CD4-positive, alpha-beta T cell treated with Interleukin-6 for 4 hours (primary cell): ENCODE results near the gene HYAL1.
"Not testable (repeated sequence)": the region's sequence is repeated elsewhere in the genome, so short reads cannot be mapped to it uniquely, and the experiment has no call there.

ENCODE experiments used
- DNase-seq: peaks from one replicate; pipeline ENCODE4 v3.0.0-alpha.2; 2020; ENCODE audit warnings: mixed read lengths

Gene HYAL1

DNA sequence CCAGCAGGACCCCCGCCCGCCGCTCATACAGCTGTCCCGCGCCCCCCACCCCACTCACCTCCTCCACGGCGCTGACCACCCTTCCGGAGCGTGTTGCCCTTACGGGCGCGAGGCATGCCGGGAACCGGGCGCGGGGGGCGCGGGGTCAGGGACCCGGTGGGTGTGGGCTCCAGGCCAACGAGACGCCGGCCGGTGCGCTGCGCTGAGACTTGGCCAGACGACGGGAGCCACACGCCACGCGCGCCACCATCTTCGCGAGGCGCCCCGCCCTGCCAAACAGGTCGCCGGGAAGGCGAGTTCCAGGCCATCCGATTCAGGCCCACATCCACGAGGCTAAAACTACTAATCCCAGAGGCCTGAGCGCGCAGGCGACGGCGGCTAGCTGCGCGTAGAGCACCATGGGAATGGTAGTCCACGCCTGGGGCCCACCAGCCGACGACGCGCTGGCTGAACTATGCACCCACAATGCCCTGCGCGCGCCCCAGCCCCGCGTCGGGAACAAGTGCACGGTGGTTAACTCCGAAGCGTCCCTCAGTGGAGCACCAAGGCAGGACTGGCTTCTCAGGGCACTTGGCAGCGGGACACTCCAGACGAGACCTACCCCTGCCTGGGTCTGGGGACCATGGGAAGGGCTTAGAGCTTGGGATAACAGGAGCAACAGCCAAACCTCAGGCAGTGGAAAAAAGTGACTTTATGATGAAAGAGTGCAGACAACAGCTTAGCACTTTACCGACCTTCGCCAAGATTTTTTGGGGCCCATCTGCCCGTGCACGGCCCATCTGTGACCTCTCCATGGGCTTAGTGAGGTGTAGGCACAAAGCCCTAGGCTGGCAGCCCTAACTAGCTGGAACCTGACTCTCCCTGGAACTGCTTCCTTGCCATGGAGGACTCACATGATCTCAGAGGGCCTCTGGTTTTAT lies 11.0 kb downstream of the HYAL1 start, which contains the start of gene IFRD2:
TSS of gene IFRD2 (minus strand) at position 271 of the 920 bp plus-strand sequence. CDS start at position 116, 155 bp downstream.
- DNase-seq, result peak; percentile 97

DNA sequence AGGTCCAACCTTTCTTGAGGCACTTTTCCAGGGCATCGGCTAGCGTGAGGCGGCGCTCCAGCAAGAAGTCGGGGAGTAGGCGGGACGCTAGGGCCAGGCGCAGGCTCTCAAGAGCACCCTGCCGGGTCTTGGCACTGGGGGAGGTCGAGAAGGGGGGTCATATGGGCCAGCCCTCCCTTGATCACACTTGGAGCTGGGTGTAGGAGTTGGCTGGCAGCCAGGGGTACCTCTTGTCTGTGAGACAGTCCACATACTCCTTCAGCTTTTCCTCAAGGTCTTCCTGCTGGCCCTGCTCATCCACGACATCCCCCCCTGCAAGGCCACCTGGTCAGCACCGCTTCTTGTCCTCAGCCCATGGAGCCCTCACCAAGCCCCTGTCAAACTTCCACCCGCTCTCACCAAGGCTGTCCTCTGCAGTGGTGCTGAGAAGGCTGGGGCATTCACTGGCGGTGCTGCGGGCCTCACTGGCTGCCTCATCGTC lies 13.2 kb downstream of the HYAL1 start:
- no peak for DNase-seq

DNA sequence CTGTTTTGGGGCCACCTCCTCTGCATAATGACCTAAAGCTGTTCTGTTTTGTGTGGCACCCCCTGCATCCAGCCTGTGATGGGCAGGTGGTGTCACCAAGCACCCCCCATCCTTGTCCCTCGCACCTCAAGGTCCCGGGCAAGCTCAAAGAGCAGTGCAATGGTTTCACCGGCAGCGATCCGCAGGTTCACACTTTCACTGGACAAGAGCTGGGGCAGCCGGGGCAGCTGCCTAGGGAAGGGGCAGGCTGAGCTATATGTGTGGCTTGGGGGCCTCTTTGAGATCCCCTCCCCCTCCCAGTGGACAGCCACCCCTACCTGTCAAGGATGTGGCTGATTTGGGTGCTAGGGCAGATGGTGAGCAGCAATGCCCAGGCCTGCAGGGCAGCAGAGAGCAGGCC lies 14.2 kb downstream of the HYAL1 start:
- DNase-seq, result no peak

DNA sequence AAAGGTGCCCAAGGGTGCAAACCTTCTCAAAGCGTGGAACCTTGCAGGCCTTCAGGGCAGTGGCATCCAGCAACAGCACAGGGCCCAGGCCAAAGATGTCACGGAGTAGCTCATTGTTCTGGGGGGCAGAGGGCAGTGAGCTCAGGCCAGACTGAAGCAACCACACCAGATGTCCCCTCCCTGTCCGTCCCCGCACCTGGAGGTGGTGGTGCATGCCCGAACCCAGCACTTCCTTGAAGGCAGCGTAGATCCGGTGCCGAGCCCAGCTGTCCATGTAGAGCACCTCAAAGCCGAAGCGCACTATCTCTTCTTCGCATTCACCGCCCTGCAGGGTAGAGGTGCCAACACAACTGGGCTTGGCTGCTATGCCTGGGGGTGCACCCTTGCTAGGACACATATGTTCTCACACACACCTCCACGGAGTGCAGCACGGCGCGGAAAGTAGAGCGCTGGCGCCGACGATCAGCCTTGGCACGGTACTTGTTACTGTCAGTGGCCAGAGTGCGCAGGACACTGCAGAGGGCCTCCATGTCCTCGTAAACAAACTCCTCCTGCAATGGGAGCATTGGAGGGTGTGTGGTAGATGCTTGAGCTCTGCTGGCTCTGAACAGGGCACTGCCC lies 14.9 kb downstream of the HYAL1 start:
- no peak for DNase-seq

DNA sequence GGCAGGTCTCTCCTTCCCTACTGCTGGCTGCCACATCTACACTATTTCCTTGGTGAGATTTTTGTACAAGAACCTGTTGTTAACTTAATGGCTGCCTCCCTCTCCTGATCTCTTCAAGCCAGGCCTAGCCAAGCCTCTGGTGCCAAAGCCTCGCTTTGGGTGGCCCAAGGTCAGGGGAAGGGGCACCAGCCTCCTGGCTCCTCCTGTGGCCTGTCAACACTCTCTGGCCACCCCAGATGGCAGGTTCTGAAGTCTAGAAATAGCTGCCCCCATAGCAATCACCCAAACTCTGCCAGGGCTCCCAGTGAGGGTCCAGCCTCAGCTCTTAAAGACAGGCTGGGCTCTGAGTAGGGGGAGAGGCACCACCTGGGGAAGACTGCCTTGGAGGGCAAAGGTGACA lies 16.1 kb downstream of the HYAL1 start:
- no peak for DNase-seq

DNA sequence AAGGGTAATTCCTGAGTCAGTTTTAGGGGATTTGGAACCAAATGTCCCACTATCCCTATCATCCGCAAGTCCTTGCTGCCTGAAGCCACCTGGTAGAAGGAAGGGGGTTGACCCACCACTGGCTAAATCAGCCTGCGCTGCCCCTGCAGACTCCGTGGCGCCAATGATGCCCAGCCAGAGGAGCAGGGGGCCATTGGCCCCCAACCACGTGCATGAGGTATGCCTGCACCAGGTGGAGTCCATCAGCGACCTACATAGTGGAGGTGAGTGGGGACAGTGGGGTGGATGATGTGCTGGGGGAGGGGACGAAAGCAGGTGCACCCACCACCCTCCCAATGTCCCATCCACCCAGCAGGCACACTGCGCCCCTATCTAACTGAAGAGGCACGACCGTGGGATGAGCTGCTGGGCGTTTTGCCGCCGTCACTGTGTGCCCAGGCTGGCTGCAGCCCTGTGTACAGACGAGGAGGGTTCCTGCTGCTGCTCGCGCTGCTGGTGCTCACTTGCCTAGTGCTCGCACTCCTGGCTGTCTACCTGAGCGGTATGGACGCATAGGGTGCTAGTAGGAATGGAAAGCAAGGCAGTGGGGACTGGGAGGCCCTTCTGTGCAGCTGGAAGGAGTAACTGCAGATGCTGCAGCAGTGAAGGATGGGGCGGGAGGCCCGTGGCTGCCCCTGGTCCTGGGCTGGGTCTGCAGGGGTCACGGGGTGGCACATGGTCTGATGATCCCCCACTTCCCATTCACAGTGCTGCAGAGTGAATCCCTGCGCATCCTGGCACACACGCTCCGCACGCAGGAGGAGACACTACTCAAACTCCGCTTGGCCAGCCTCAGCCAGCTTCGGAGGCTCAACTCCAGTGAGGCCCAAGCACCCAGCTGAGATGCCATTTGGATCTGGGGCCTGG lies 16.8 kb downstream of the HYAL1 start:
- no peak for DNase-seq

DNA sequence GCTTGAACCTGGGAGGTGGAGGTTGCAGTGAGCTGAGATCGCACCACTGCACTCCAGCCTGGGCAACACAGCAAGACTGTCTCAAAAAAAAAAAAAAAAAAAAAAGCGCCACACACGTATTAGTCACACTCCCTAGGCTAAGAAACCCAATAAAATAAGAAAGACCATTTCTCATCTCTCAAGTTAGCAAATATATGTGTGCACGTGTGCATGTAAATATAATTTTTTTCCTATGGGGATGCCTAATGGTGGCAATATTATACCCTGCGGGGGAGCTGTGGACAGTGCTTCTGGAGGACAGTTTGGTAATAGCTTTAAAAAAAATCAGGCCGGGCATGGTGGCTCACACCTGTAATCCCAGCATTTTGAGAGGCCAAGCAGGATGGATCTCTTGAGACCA lies 19.3 kb downstream of the HYAL1 start:
- DNase-seq, result not testable (repeated sequence)

DNA sequence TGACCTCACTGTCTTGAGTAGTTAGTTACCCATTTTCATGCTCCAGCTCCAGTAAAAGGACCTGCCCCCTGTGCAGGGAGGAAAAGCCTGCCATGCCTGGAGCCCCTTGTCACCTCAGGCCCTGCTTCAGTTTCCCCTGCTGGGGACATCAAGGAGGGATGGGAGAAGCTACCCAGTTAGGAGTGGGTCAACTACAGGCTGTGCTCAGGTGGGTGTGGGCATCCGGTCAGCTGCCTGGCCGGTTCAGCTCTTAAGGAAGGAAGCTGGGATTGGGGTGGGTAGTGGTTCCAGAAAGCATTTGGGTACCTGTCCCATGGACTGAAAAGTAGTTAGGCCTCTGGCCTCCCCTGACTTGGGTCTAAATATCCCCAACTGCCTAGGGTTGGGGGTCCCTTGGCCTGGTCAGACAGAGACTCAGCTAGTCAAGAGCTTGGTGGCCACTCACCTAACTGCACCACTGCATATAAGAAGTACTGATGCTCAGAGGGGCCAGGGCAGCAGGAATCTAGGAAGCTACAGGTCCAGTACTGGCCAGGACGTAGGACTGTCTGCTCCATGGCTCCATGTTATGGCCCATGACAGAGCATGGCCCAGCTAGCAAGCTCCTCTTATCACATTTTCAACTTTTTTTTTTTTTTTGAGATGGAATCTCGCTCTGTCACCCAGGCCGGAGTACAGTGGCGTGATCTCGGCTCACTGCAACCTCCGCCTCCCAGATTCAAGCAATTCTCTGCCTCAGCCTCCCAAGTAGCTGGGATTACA lies 23.9 kb downstream of the HYAL1 start:
- DNase-seq, result no peak

DNA sequence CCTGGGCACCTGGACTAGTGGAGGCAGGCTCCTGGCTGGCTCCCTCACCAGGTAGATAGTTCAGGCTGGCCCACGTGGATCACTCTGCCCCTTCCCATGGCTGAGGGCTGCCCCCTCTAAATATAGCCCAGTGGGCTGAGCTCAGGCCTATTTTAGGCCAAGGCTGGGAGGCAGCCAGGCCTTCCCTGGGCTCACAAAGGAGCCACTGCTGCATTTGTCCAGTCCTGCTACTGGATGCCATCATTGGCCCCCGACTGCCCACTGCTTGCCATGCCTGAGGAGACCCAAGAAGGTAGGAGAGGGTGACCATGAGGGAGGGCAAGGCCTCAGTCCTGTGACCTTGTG lies 24.5 kb downstream of the HYAL1 start, which contains the start of gene LSMEM2:
TSS of gene LSMEM2 (plus strand) at position 208 of the 345 bp plus-strand sequence. CDS start at position 235, 27 bp downstream.
- no peak for DNase-seq

DNA sequence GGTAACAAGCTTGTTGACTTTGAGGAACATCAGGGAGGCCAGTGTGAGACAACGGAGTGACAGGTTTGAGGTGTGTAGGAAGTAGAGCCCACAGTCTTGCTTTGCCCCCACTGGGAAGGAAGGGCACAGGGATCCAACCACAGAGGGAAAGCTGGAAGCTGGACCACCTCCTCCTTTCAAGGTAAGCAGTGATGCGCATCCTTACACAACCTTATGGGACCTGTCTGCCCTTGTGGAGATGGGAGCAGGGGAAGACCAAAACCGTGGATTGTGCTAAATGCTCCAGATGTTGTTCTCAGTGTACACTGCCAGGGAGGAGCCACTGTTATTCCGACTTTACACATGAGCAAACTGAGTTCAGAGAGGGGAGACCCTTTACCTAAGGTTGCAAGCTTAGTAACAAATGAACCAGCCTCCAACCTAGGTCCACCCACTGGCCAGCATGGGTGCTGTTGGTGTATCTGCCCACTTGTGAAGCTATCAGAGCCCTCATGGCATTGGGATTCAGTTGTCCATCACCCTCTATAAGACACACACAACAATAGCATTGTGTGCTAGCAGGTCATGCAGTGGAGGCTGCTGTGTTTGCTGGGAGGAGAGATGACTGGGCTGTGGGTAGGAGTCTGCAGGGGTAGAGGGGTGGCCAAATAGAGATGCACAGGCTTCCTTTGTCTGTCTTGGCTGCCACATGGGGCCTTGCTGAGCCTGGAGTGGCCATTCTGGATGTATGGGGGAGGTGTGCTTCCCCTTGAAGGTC lies 25.1 kb downstream of the HYAL1 start:
- DNase-seq, result no peak

DNA sequence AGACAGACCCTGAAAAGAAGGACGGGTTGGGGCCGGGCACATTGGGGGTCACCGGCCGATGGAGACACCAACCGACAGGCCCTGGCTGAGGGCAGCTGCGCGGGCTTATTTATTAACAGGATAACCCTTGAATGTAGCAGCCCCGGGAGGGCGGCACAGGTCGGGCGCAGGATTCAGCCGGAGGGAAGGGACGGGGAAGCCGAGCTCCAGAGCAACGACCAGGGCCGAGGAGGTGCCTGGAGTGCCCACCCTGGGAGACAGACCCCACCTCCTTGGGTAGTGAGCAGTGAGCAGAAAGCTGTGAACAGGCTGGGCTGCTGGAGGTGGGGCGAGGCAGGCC lies 26.6 kb downstream of the HYAL1 start:
- DNase-seq, result no peak

DNA sequence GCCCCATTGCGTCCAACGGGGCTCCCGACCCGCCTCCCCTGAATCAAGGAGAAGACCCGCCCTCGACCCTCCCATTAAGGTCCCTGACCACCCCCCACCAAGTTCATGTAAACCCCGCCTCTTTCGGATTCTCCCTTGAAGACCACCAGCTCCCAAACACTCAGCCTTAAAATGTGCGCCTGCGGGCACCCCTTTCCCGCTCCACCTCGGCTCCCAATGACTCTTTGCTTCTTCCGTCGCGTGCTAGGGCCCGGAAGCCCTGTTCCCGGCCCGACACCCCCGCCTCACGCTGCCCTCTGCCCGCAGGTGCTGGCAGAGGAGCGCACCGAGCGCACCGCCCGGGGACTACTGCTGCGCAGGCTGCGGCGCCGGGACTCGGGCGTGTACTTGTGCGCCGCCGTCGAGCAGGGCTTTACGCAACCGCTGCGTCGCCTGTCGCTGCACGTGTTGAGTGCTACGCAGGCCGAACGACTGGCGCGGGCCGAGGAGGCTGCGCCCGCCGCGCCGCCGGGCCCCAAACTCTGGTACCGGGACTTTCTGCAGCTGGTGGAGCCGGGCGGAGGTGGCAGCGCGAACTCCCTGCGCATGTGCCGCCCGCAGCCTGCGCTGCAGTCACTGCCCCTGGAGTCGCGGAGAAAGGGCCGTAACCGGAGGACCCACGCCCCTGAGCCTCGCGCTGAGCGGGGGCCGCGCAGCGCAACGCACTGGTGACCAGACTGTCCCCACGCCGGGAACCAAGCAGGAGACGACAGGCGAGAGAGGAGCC lies 27.2 kb downstream of the HYAL1 start:
- DNase-seq, result no peak

DNA sequence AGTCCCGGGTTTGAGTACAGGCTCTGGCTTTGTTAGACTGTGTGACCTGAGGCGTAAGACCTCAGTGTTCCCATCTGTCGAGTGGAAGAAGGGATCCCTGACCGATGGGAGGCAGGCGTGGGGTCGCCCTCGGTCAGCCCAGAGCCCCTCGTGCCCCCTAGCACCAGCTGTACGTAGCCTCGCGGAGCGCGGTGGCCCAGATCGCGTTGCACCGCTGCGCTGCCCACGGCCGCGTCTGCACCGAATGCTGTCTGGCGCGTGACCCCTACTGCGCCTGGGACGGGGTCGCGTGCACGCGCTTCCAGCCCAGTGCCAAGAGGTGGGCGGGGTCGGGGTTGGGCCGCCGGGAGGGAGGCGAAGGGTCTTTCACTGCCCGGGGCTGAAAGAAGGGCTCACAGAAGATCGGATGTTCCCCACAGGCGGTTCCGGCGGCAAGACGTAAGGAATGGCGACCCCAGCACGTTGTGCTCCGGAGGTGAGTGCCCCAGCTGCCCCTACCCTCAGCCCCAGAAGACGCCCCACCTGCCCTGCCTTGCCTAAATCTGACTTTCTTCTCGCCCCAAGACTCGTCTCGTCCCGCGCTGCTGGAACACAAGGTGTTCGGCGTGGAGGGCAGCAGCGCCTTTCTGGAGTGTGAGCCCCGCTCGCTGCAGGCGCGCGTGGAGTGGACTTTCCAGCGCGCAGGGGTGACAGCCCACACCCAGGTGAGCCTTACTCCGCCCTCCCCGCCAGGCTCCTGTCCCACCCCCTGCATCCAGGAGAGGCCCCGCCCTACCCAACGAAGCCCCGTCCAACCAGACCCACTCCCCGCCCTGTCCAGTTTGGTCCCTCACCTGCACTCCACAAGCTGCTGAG lies 28.0 kb downstream of the HYAL1 start:
- DNase-seq, result no peak

DNA sequence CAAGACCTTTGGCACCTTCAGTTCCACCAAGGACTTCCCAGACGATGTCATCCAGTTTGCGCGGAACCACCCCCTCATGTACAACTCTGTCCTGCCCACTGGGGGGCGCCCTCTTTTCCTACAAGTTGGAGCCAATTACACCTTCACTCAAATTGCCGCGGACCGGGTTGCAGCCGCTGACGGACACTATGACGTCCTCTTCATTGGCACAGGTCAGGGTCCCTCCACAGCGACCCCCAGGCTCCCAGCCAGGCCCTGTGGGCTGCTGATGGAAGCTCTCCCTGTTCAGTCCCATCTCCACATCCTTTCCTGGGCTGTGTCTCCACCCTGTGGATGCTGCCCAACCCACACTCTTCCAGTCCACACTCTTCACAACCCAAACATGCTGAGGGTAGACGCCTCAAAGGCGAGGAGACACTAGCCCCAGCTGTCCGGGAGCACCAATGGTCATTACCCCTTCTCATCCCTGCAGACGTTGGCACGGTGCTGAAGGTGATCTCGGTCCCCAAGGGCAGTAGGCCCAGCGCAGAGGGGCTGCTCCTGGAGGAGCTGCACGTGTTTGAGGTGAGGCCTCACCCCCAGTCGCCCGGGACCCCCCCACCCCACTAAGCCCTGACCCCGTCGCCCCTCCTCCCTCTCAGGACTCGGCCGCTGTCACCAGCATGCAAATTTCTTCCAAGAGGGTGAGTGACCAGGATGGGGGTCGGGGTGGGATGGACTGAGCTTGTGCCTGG lies 28.8 kb downstream of the HYAL1 start:
- DNase-seq, result peak; percentile 81

DNA sequence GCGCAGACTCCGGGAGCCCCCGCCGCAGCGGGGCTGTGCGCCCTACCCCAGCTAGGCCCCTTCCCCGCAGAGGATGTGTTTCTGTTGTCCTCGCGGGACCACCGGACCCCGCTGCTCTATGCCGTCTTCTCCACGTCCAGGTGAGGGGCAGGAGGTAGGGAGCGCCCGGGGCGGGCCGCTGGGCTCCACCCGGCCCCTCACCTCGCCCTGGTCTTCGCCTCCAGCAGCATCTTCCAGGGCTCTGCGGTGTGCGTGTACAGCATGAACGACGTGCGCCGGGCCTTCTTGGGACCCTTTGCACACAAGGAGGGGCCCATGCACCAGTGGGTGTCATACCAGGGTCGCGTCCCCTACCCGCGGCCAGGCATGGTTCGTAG lies 29.7 kb downstream of the HYAL1 start:
- DNase-seq, result no peak

DNA sequence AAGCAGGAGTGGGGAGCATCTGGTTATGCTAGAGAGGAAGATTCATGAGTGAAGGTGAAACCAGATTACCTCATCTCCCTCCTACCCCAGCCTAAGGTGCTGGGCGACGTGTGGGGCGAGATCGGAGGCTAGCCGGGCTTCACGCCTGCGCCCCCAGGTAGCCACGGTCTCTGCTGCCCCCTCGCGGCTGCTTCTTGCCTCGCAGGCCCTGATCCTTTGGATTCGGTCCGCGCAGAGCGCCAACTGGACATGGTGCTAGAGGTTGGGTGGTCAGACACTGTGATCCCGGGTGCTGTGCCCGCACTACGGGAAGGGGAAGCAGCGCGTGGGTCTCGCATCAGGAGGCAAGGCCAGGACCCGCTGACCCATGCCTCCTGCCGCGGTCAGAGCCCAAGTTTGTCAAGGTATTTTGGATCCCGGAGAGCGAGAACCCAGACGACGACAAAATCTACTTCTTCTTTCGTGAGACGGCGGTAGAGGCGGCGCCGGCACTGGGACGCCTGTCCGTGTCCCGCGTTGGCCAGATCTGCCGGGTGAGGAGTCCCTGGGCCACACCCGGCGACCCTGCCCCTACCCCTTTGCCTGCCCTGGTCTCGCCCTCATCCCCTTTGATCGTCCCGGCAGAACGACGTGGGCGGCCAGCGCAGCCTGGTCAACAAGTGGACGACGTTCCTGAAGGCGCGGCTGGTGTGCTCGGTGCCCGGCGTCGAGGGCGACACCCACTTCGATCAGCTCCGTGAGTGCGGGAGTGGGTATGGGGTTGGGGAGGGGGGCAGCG lies 30.3 kb downstream of the HYAL1 start:
- peak; percentile 88 for DNase-seq

DNA sequence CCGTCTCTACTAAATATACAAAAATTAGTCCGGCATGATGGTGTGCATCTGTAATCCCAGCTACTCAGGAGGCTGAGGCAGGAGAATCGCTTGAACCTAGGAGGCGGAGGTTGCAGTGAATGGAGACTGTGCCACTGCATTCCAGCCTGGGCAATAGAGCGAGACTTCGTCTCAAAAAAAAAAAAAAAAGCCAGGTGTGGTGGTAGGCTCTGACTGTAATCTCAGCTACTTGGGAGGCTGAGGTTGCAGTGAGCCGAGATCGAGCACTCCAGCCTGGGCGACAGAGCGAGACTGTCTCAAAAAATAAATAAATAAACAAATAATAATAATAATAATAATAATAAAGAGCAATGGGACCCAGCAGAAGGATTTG lies 30.9 kb downstream of the HYAL1 start:
- DNase-seq, result not testable (repeated sequence)

DNA sequence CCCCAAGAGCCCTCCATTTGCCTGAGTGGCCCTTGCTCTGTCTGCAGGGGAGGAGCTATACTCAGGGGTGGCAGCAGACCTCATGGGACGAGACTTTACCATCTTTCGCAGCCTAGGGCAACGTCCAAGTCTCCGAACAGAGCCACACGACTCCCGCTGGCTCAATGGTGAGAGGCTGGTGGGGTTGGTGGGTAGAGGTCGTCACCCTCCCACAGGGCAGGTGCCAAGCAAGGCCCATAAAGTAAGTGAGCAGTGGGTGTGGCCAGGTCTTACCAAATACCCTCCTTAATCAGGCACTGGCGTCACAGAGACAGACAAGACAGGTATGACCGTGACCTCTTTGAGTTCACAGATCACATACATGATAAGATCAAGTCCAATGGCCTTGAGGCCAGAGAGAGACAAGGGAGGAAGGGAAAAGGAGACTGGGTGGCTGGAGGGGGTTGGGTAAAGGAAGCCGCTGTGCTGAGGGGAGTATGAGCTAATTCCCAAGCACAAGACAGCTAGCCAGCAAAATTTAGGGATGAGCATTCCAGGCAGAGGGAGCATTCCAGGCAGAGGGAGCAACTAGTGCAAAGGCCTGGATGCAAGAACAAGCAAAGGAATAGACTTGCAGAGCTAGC lies 31.9 kb downstream of the HYAL1 start:
- no peak for DNase-seq
